Panc1 (cell line): ENCODE results near the gene NPEPL1. TPM values are rescaled to one million over a fixed set of nuclear protein-coding genes. Genes with fewer than 3 reads are reported as not detected.
A peak's percentile ranks its signal among the peaks of the same experiment; 100 is the strongest.

Experiments
- ATAC-seq: fragments of 200-7000 bp; cut with Tn5 transposase; 2 replicates; pipeline ENCODE4 v1.9.1; 2020; ENCODE audit warnings: mild to moderate bottlenecking, moderate library complexity
- BruUV-seq: library from RNA; stranded (reverse); fragments of 400-500 nt; replicated peaks from 2 replicates; lab custom pipeline; 2021; lab: Mats Ljungman, UMichigan
- CTCF ChIA-PET: fragments of 300-600 bp; sonication (Branson Sonifier 250); formaldehyde crosslinking; loops from one replicate; lab custom pipeline; 2022; ENCODE audit warnings: antibody characterized with exemption; lab: Charles Lee
- POLR2A ChIA-PET: fragments of 300-600 bp; sonication (Branson Sonifier 250); formaldehyde crosslinking; loops from one replicate; lab custom pipeline; 2022; ENCODE audit warnings: antibody characterized with exemption; lab: Charles Lee
- DNase-seq: peaks from one replicate; pipeline ENCODE4 v3.0.0-alpha.2; 2010; ENCODE audit warnings: low read depth, low spot score
- H3K27ac ChIP-seq: 2 replicates; pipeline ENCODE4 v1.5.1; 2011; ENCODE audit warnings: mild to moderate bottlenecking, low read length, inconsistent platforms
- H3K27me3 ChIP-seq: fragments of 200-500 bp; sonication (Bioruptor generic); 2 replicates; pipeline ENCODE4 v1.6.0; 2014; ENCODE audit warnings: low read length, inconsistent platforms; ENCODE audit not compliant: control insufficient read depth, insufficient read depth
- H3K36me3 ChIP-seq: fragments of 200-500 bp; sonication (Bioruptor generic); 2 replicates; pipeline ENCODE4 v1.5.1; 2014; ENCODE audit warnings: inconsistent platforms, mild to moderate bottlenecking, low read length, moderate library complexity; ENCODE audit not compliant: control insufficient read depth, insufficient read depth
- H3K4me1 ChIP-seq: 2 replicates; pipeline ENCODE4 v1.5.1; 2011; ENCODE audit warnings: inconsistent platforms, mild to moderate bottlenecking, low read length, moderate library complexity; ENCODE audit not compliant: control insufficient read depth, insufficient read depth
- H3K4me3 ChIP-seq, 2 experiments: 2 replicates each; pipeline ENCODE4 v1.5.1; 2011 to 2012; ENCODE audit warnings: low read depth in 2 of 2, low read length in 2 of 2, mild to moderate bottlenecking in 2 of 2, inconsistent platforms in 1 of 2, moderate library complexity in 1 of 2
- H3K9me3 ChIP-seq: fragments of 200-500 bp; sonication (Bioruptor generic); 2 replicates; pipeline ENCODE4 v1.5.1; 2014; ENCODE audit warnings: low read depth, mild to moderate bottlenecking, inconsistent platforms, low read length, moderate library complexity; ENCODE audit not compliant: control insufficient read depth, insufficient read depth
- CTCF ChIP-seq: fragments of 450-650 bp; IDR thresholded peaks from 2 replicates; pipeline ENCODE4 v1.5.1; 2017; ENCODE audit warnings: mild to moderate bottlenecking
- POLR2AphosphoS5 ChIP-seq: IDR thresholded peaks from 2 replicates; pipeline ENCODE4 v1.6.1; 2012; ENCODE audit warnings: mild to moderate bottlenecking, low read depth, low read length, moderate library complexity
- REST ChIP-seq, 2 experiments: IDR thresholded peaks; 2 replicates each; pipeline ENCODE4 v1.6.1; 2011 to 2012; ENCODE audit warnings: low read depth in 2 of 2, control low read depth in 1 of 2, low read length in 1 of 2, mild to moderate bottlenecking in 1 of 2, moderate library complexity in 1 of 2; ENCODE audit not compliant: insufficient read depth in 1 of 2
- SIN3A ChIP-seq: IDR thresholded peaks from 2 replicates; pipeline ENCODE4 v1.6.1; 2012; ENCODE audit warnings: low read depth, mild to moderate bottlenecking, low read length, moderate library complexity, borderline replicate concordance; ENCODE audit not compliant: insufficient read depth
- TCF7L2 ChIP-seq: IDR thresholded peaks from 2 replicates; pipeline ENCODE4 v1.6.1; 2011; ENCODE audit warnings: mild to moderate bottlenecking, low read depth, low read length, inconsistent platforms
- in situ Hi-C: cut with HindIII; loops from 2 replicates; pipeline ENCODE4 v1.10.0; 2016; ENCODE audit warnings: low sequenced_read_pairs, low pct_unique_long_range_greater_than_20kb
- intact Hi-C: fragments of 100-400 bp; cut with micrococcal nuclease; formaldehyde crosslinking; loops from one replicate; pipeline ENCODE4 v1.10.0; 2022; ENCODE audit not compliant: unreplicated experiment
- total RNA-seq: library from RNA; stranded (reverse); gene quantifications from one replicate; pipeline ENCODE4 v1.2.1, GENCODE V29; 2021; ENCODE audit not compliant: unreplicated experiment

Gene NPEPL1
- total RNA-seq, 1 experiment from 2014 or later, result 27.4 TPM

GRCh38 chr20:58677079-58677604 is 15.5 kb upstream of the NPEPL1 start:
- H3K4me3 ChIP-seq, result no peak overlapping the region
- POLR2A ChIA-PET, result no interaction called here
- no peak for TF ChIP-seq SIN3A
- no peak for TF ChIP-seq REST (IDR thresholded peaks at IDR 0.05; ENCODE audit: insufficient read depth in 1 of 2, low read depth in 2 of 2, low read length in 1 of 2)
- TF ChIP-seq CTCF, result no peak
- TF ChIP-seq POLR2AphosphoS5, result no peak
- no peak for TF ChIP-seq TCF7L2
- H3K9me3 ChIP-seq, result no peaks in the 10 kb centered on the region
- intact Hi-C loops (no loop called here), in situ Hi-C loops (no loop called here)
- H3K36me3 ChIP-seq, result peaks cover 14% of the 10 kb centered on the region
- CTCF ChIA-PET, result no interaction called here
- DNase-seq (no peak), ATAC-seq (no peak)
- no peaks in the 10 kb centered on the region for H3K4me1 ChIP-seq
- TSS peak; percentile 72 for BruUV-seq
- H3K27me3 ChIP-seq, result no peaks in the 10 kb centered on the region
- H3K27ac ChIP-seq, result no peak overlapping the region

GRCh38 chr20:58677808-58678207 is 14.8 kb upstream of the NPEPL1 start:
- no peak for ATAC-seq
- H3K27ac ChIP-seq, result no peak overlapping the region
- H3K27me3 ChIP-seq, result no peaks in the 10 kb centered on the region
- peaks cover 5% of the 10 kb centered on the region; the same call in 1 of the 2 replicates for H3K4me1 ChIP-seq
- ChIA-PET POLR2A (no interaction called here), CTCF (no interaction called here)
- no TSS peak for BruUV-seq
- H3K36me3 ChIP-seq, result peaks cover 13% of the 10 kb centered on the region
- no peak for DNase-seq
- no peaks in the 10 kb centered on the region for H3K9me3 ChIP-seq
- TF ChIP-seq SIN3A, result no peak
- no peak for TF ChIP-seq POLR2AphosphoS5
- no peak for TF ChIP-seq REST (IDR thresholded peaks at IDR 0.05; ENCODE audit: insufficient read depth in 1 of 2, low read depth in 2 of 2, low read length in 1 of 2)
- no peak for TF ChIP-seq TCF7L2
- TF ChIP-seq CTCF, result no peak
- intact Hi-C loops (no loop called here), in situ Hi-C loops (no loop called here)
- no peak overlapping the region for H3K4me3 ChIP-seq
